GM18508 (cell line): ENCODE measurements around the gene OR51G1.

Experiments
- ATAC-seq: cut with Tn5 transposase; IDR thresholded peaks from one replicate; pipeline ENCODE4 v1.9.1; 2021; ENCODE audit warnings: moderate number of reproducible peaks; ENCODE audit not compliant: insufficient read depth, unreplicated experiment

OR51G1 gene

DNA sequence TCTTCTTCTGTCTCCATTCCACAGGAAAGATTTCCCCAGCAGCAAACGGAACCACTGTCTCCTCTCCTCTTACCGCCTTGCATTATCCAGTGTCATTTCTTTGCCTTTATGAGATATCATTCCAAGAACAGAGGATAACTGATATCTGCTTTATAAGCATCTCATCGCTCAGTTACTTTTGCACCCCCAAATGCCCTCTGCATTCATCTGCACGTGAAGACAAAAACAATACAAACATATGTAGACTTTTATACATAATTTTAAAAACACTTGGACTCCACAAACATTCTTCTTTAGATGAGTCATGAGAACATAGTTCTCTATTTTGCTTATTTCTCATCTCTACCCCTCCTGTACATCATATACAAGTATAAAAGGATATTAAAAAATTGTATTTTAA lies 43.0 kb downstream of the OR51G1 start:
- no peak for ATAC-seq
